Stimulated activated naive CD4-positive, alpha-beta T cell (primary cell): ENCODE measurements around the gene KIF5C.

Experiments used
- DNase-seq, 6 experiments: peaks; one replicate each; lab custom pipeline; 2025; lab: John Stamatoyannopoulos, UW

KIF5C gene

GRCh38 chr2:148924514-148925178 is 49.6 kb downstream of the KIF5C start:
- no peak for DNase-seq

GRCh38 chr2:148926291-148926961 is 51.4 kb downstream of the KIF5C start:
- DNase-seq = peak; percentile 4 to 62 (median 26)

- DNase-seq = peak in 2 of 6 experiments; percentile 8 to 64
Measured at GRCh38 chr2:148926981-148927401, 52.0 kb downstream of the KIF5C start.

GRCh38 chr2:148928395-148928794 is 53.4 kb downstream of the KIF5C start:
- DNase-seq = no peak

GRCh38 chr2:148930046-148930775 is 55.2 kb downstream of the KIF5C start:
- no peak for DNase-seq

- DNase-seq = no peak
Measured at GRCh38 chr2:148932536-148932935, 57.5 kb downstream of the KIF5C start.

GRCh38 chr2:148933456-148933855 is 58.4 kb downstream of the KIF5C start:
- no peak for DNase-seq

- DNase-seq = no peak
Measured at GRCh38 chr2:148935791-148936190, 60.8 kb downstream of the KIF5C start.

GRCh38 chr2:148936857-148937450 is 61.9 kb downstream of the KIF5C start:
- DNase-seq = no peak

GRCh38 chr2:148939271-148939670 is 64.2 kb downstream of the KIF5C start:
- no peak for DNase-seq

- DNase-seq = no peak
Measured at GRCh38 chr2:148943097-148943496, 68.1 kb downstream of the KIF5C start.

GRCh38 chr2:148944536-148944935 is 69.5 kb downstream of the KIF5C start:
- no peak for DNase-seq

GRCh38 chr2:148947299-148947698 is 72.3 kb downstream of the KIF5C start:
- DNase-seq = no peak

GRCh38 chr2:148948868-148949267 is 73.8 kb downstream of the KIF5C start:
- DNase-seq = no peak

- DNase-seq = no peak
Measured at GRCh38 chr2:148949348-148949747, 74.3 kb downstream of the KIF5C start.

- no peak for DNase-seq
Measured at GRCh38 chr2:148952621-148953020, 77.6 kb downstream of the KIF5C start.

- DNase-seq = no peak
Measured at GRCh38 chr2:148953426-148953825, 78.4 kb downstream of the KIF5C start.

- no peak for DNase-seq
Measured at GRCh38 chr2:148954536-148954935, 79.5 kb downstream of the KIF5C start.

GRCh38 chr2:148955798-148956197 is 80.8 kb downstream of the KIF5C start:
- DNase-seq = no peak

- peak in 3 of 6 experiments; percentile 2 to 22 (median 8) for DNase-seq
Measured at GRCh38 chr2:148957023-148957422, 82.0 kb downstream of the KIF5C start.

- DNase-seq = no peak
Measured at GRCh38 chr2:148959745-148960144, 84.7 kb downstream of the KIF5C start.

GRCh38 chr2:148960483-148960882 is 85.5 kb downstream of the KIF5C start:
- no peak for DNase-seq

GRCh38 chr2:148963461-148963860 is 88.4 kb downstream of the KIF5C start:
- no peak for DNase-seq
